ENCODE measurements around the gene ADAMTS19.

DNA sequence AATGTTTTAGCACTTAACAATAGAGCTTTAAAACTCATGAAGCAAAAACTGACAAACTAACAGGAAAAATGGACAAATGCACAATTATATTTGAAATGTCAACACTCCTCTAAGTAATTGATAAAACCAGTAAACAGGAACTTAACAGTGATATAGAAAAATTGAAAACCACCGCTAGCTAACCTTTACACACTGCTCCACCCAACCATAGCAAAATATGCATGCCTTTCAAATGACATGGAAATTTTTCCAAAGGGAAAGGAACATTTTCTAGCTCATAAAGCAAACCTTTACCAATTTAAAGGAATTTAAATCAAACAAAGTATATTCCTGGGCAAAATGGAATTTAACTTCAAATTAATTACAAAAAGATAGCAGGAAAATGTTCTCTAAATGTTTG, 109.2 kb downstream of the ADAMTS19 start:
- no peak for TF ChIP-seq POLR2A (IDR thresholded peaks at IDR 0.05; ENCODE audit: low read depth, low read length)
- TF ChIP-seq POLR2AphosphoS5 (IDR thresholded peaks at IDR 0.05; ENCODE audit: low read depth, low read length) = no peak
- no peak for TF ChIP-seq TAF1 (IDR thresholded peaks at IDR 0.05; ENCODE audit: borderline replicate concordance, low read depth, low read length)

All from GM12892 (cell line).